HEK293 (cell line): ENCODE measurements around the gene ETV6.

ENCODE experiments used
- BCL11B ChIP-seq: fragments of 450-650 bp; formaldehyde crosslinking; IDR thresholded peaks from 2 replicates; pipeline ENCODE4 v1.5.1; 2016; ENCODE audit warnings: low read depth, missing biosample characterization, missing genetic modification characterization
- OVOL3 ChIP-seq: fragments of 450-650 bp; formaldehyde crosslinking; IDR thresholded peaks from 2 replicates; pipeline ENCODE4 v1.5.1; 2016; ENCODE audit warnings: missing biosample characterization, missing genetic modification characterization
- SALL2 ChIP-seq: fragments of 450-650 bp; formaldehyde crosslinking; IDR thresholded peaks from 2 replicates; pipeline ENCODE4 v1.5.0; 2017; ENCODE audit warnings: missing biosample characterization, mild to moderate bottlenecking, missing genetic modification characterization, borderline replicate concordance
- TRIM28 ChIP-seq: IDR thresholded peaks from 2 replicates; pipeline ENCODE4 v1.6.1; 2011; ENCODE audit warnings: low read length, control low read depth, borderline replicate concordance
- ZNF140 ChIP-seq: fragments of 450-650 bp; formaldehyde crosslinking; IDR thresholded peaks from 2 replicates; pipeline ENCODE4 v1.5.1; 2016; ENCODE audit warnings: missing biosample characterization, missing genetic modification characterization
- ZNF23 ChIP-seq: fragments of 450-650 bp; formaldehyde crosslinking; IDR thresholded peaks from 2 replicates; pipeline ENCODE4 v1.5.1; 2016; ENCODE audit warnings: missing biosample characterization, missing genetic modification characterization, borderline replicate concordance
- ZNF433 ChIP-seq: fragments of 450-650 bp; formaldehyde crosslinking; IDR thresholded peaks from 2 replicates; pipeline ENCODE4 v1.5.1; 2016; ENCODE audit warnings: missing biosample characterization, missing genetic modification characterization, low read depth
- TF ChIP-seq, protein P1 (sequence below): sonication (generic); formaldehyde crosslinking; IDR thresholded peaks from 2 replicates; pipeline ENCODE4 v1.8.1; 2022; ENCODE audit warnings: mild to moderate bottlenecking, moderate library complexity, missing genetic modification reagents
- TF ChIP-seq, protein P2 (sequence below): fragments of 450-650 bp; formaldehyde crosslinking; IDR thresholded peaks from 2 replicates; pipeline ENCODE4 v1.5.1; 2016; ENCODE audit warnings: missing biosample characterization, missing genetic modification characterization
- TF ChIP-seq, protein P3 (sequence below): fragments of 450-650 bp; IDR thresholded peaks from 2 replicates; pipeline ENCODE4 v1.5.1; 2018; ENCODE audit warnings: missing biosample characterization, mild to moderate bottlenecking, missing genetic modification characterization
- TF ChIP-seq, protein P4 (sequence below): fragments of 450-650 bp; formaldehyde crosslinking; IDR thresholded peaks from 2 replicates; pipeline ENCODE4 v1.5.1; 2016; ENCODE audit warnings: missing biosample characterization, missing genetic modification characterization

DNA sequence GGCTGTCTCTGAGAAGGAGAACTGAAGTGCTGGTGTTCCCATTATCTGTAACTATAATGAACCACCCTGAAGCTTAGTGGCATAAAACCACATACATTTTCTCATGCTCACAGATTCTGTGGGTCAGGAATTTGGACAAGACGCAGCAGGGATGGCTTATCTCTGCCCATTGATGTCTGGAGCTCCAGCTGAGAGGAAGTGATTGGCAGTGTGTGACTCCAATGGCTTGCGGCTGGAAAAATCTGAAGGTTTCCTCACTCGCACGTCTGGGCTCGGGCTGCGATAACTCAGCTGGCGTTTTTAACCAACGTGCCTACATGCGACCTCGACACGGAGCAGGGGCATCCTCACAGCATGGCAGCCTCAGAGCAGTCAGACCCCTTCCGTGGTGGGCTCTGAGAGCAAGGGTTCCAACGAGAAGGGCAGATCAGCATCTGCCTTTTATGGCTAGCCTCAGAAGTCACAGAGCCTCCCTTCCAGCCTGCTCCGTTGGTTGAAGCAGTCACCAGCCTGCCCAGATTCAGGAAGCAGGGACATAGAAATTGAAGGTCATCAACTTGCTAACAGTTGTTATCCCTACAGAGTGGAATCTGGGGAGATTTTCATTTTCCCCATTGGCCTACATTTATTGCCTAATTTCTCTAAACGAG is 277.9 kb downstream of the ETV6 start:
- TF ChIP-seq SALL2 (tag by site-specific recombination) = no peak
- TF ChIP-seq, protein P1, sequence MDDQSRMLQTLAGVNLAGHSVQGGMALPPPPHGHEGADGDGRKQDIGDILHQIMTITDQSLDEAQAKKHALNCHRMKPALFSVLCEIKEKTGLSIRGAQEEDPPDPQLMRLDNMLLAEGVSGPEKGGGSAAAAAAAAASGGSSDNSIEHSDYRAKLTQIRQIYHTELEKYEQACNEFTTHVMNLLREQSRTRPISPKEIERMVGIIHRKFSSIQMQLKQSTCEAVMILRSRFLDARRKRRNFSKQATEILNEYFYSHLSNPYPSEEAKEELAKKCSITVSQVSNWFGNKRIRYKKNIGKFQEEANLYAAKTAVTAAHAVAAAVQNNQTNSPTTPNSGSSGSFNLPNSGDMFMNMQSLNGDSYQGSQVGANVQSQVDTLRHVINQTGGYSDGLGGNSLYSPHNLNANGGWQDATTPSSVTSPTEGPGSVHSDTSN (CRISPR knock-in tag) = no peak
- TF ChIP-seq BCL11B (tag by site-specific recombination) = no peak
- no peak for TF ChIP-seq ZNF140
- no peak for TF ChIP-seq OVOL3 (tag by site-specific recombination)
- TF ChIP-seq, protein P2, sequence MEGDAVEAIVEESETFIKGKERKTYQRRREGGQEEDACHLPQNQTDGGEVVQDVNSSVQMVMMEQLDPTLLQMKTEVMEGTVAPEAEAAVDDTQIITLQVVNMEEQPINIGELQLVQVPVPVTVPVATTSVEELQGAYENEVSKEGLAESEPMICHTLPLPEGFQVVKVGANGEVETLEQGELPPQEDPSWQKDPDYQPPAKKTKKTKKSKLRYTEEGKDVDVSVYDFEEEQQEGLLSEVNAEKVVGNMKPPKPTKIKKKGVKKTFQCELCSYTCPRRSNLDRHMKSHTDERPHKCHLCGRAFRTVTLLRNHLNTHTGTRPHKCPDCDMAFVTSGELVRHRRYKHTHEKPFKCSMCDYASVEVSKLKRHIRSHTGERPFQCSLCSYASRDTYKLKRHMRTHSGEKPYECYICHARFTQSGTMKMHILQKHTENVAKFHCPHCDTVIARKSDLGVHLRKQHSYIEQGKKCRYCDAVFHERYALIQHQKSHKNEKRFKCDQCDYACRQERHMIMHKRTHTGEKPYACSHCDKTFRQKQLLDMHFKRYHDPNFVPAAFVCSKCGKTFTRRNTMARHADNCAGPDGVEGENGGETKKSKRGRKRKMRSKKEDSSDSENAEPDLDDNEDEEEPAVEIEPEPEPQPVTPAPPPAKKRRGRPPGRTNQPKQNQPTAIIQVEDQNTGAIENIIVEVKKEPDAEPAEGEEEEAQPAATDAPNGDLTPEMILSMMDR (tag by site-specific recombination) = no peak
- TF ChIP-seq TRIM28 = no peak
- no peak for TF ChIP-seq ZNF433 (tag by site-specific recombination)
- TF ChIP-seq, protein P3, sequence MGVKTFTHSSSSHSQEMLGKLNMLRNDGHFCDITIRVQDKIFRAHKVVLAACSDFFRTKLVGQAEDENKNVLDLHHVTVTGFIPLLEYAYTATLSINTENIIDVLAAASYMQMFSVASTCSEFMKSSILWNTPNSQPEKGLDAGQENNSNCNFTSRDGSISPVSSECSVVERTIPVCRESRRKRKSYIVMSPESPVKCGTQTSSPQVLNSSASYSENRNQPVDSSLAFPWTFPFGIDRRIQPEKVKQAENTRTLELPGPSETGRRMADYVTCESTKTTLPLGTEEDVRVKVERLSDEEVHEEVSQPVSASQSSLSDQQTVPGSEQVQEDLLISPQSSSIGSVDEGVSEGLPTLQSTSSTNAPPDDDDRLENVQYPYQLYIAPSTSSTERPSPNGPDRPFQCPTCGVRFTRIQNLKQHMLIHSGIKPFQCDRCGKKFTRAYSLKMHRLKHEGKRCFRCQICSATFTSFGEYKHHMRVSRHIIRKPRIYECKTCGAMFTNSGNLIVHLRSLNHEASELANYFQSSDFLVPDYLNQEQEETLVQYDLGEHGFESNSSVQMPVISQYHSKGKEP (tag by site-specific recombination) = no peak
- TF ChIP-seq, protein P4, sequence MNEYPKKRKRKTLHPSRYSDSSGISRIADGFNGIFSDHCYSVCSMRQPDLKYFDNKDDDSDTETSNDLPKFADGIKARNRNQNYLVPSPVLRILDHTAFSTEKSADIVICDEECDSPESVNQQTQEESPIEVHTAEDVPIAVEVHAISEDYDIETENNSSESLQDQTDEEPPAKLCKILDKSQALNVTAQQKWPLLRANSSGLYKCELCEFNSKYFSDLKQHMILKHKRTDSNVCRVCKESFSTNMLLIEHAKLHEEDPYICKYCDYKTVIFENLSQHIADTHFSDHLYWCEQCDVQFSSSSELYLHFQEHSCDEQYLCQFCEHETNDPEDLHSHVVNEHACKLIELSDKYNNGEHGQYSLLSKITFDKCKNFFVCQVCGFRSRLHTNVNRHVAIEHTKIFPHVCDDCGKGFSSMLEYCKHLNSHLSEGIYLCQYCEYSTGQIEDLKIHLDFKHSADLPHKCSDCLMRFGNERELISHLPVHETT = no peak
- no peak for TF ChIP-seq ZNF23 (tag by site-specific recombination)
